HEK293T (cell line): ENCODE results near the gene WDR53.

Experiments used
- BHLHE40 ChIP-seq: fragments of 450-650 bp; IDR thresholded peaks from 2 replicates; pipeline ENCODE4 v1.6.1; 2016; ENCODE audit warnings: mild to moderate bottlenecking, moderate library complexity, borderline replicate concordance
- ELF4 ChIP-seq: fragments of 450-650 bp; IDR thresholded peaks from 2 replicates; pipeline ENCODE4 v1.6.1; 2017; ENCODE audit warnings: antibody characterized with exemption
- L3MBTL2 ChIP-seq: fragments of 450-650 bp; conservative IDR thresholded peaks from 2 replicates; pipeline ENCODE4 v1.6.1; 2016; ENCODE audit warnings: mild to moderate bottlenecking
- TARDBP ChIP-seq: fragments of 450-650 bp; IDR thresholded peaks from 2 replicates; pipeline ENCODE4 v1.6.1; 2016
- ZNF384 ChIP-seq: fragments of 450-650 bp; IDR thresholded peaks from 2 replicates; pipeline ENCODE4 v1.6.1; 2016

DNA sequence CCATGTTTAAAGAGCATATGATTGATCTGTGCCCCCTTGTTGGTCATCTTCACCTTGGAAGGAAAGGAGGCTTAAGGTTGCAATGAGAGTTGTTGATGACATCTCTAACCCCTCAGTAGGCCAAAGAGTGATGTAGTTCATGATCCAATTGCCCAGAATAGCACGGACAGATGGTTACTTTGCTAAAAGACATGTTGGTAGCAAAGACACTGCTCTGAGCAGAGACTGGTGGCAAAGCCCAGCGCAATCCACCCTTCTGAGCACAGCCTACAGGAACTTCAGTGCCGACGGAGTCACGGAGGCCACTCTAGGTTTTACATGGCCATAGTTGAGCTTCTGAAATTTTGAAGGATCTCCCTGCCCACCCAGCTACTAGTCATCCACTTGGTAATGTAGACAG lies 21.9 kb upstream of the WDR53 start:
- no peak for TF ChIP-seq ZNF384
- TF ChIP-seq TARDBP: no peak
- no peak for TF ChIP-seq L3MBTL2
- TF ChIP-seq BHLHE40: no peak
- no peak for TF ChIP-seq ELF4
